ENCODE results near the gene TNNI2.

GRCh38 chr11:1888347-1888753 is 49.6 kb downstream of the TNNI2 start:
- TF ChIP-seq POLR2A (IDR thresholded peaks at IDR 0.05) (no peak), EP300 (IDR thresholded peaks at IDR 0.05) (no peak)

Data from suprapubic skin (tissue), 2 donors.